GM10248 (cell line): ENCODE results near the gene MARCHF4.

Source experiments
- CTCF ChIA-PET: fragments of 300-600 bp; sonication (Branson Sonifier 250); formaldehyde crosslinking; extraction: SDS; loops from one replicate; lab custom pipeline; 2021; ENCODE audit warnings: antibody characterized with exemption; lab: Yijun Ruan, JAX
- POLR2A ChIA-PET: fragments of 350-650 bp; sonication (Branson Sonifier 250); formaldehyde crosslinking; extraction: SDS; loops from one replicate; lab custom pipeline; 2020; ENCODE audit warnings: antibody characterized with exemption; lab: Yijun Ruan, JAX
- DNase-seq: peaks from one replicate; pipeline ENCODE4 v3.0.0; 2012; ENCODE audit errors: extremely low spot score
- CTCF ChIP-seq: IDR thresholded peaks from 2 replicates; pipeline ENCODE4 v1.5.1; 2012; ENCODE audit warnings: mild to moderate bottlenecking, low read depth; ENCODE audit errors: extremely low read depth, missing control alignments, control extremely low read depth

Gene MARCHF4

DNA sequence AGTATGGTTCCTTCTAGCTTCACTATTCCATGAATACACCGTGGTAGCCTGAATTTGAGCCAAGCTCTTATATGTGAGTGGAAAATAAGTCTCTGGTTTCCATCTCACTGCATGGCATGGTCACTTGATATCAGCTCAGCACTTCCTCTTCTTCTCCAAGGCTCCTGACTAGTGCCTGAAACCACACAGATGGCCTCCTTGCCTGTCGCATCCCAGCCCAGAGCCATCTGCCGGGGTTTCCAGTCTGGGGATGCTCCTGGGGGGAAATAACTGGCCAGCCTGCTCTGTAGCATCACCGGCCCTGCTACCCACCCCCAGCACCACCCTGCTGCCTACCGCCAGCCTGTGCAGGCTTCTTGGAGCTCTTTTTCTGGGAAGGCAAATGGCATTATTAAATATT lies 7.7 kb upstream of the MARCHF4 start:
- ChIA-PET POLR2A (no interaction called here), CTCF (interaction anchor here (1.9 kb wide), 1 partner anchor 25 kb away, joined by 4 read pairs; no protein-coding TSS in a partner anchor)

GRCh38 chr2:216375286-216375685 lies 3.0 kb upstream of the MARCHF4 start:
- no peak for DNase-seq
- no peak for TF ChIP-seq CTCF
- POLR2A ChIA-PET: no interaction called here
- CTCF ChIA-PET: interaction anchor here (0.7 to 1.5 kb wide), 3 partner anchors 11 to 23 kb away, joined by 3 to 4 read pairs (median 4); no protein-coding TSS in a partner anchor

More for the DNA sequence above, 7.7 kb upstream of the MARCHF4 start:
- DNase-seq: no peak
- TF ChIP-seq CTCF: no peak

DNA sequence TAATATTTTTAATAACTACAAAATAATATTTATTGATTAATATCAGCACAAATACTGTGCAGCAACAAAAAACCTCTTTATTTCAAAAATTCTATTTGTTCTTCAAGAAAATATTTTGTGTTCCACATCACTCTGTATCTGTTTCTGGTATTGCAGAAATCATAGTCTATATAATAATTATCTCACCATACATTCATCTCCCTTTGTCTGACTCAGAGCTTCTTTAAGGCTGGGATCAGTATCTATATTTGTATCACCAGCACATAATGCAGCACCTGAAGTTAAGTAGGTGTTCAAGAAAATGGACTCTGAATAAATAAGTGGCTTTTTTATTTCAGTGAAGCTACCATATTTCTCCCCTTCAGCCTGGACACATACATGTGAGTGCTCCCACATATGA lies 1.6 kb upstream of the MARCHF4 start:
- no peak for TF ChIP-seq CTCF
- DNase-seq: no peak
- CTCF ChIA-PET: interaction anchor here (0.8 to 0.9 kb wide), 2 partner anchors 31 to 64 kb away, joined by 3 read pairs; no protein-coding TSS in a partner anchor
- POLR2A ChIA-PET: no interaction called here

GRCh38 chr2:216372761-216373291 lies 543 bp upstream of the MARCHF4 start:
- no peak for TF ChIP-seq CTCF
- ChIA-PET POLR2A (no interaction called here), CTCF (interaction anchor here (1.0 to 1.1 kb wide), 3 partner anchors 10 to 33 kb away, joined by 3 to 5 read pairs (median 3); no protein-coding TSS in a partner anchor)
- DNase-seq: no peak

- POLR2A ChIA-PET: no interaction called here
- CTCF ChIA-PET: no interaction called here
Measured at GRCh38 chr2:216370961-216371712, 1.1 kb downstream of the MARCHF4 start.

DNA sequence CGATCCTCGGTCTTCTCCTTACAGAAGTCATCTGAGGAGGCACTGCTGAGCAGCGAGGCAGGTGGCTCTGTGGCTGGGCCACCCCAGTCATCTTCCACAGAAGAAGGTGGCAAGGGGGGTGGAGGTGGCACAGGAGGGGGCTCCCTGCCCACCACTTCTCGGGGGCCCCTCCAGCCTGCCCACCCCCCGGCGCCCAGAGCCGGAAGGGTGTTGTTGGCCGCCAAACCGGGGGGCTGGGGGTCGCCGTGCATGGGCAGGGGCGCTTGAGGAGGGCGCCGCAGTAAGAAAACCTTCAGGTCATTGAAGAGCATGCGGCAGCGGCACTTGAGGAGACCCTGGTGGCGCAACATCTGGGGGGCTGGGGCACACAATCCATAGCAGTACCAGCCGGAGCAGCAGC lies 2.5 kb downstream of the MARCHF4 start:
- DNase-seq: no peak
- POLR2A ChIA-PET: no interaction called here
- CTCF ChIA-PET: no interaction called here
- TF ChIP-seq CTCF: no peak

More at GRCh38 chr2:216370961-216371712, 1.1 kb downstream of the MARCHF4 start:
- TF ChIP-seq CTCF: no peak
- no peak for DNase-seq
